HG02943 (cell line): ENCODE data around the gene TRIM37.
"Not testable (repeated sequence)": the region's sequence is repeated elsewhere in the genome, so short reads cannot be mapped to it uniquely, and the experiment has no call there.

Experiments used
- ATAC-seq: cut with Tn5 transposase; IDR thresholded peaks from one replicate; pipeline ENCODE4 v1.9.1; 2021; ENCODE audit warnings: mild to moderate bottlenecking, low read depth, moderate library complexity; ENCODE audit not compliant: unreplicated experiment

The TRIM37 gene

GRCh38 chr17:59106463-59107305, at the start of gene TRIM37:
TSS of gene TRIM37 (minus strand) at chr17:59106880. CDS start at chr17:59106461, 419 bp downstream.
- ATAC-seq, result peak; percentile 89

- peak; percentile 84 for ATAC-seq
Observed at GRCh38 chr17:59155439-59156177, 48.9 kb upstream of the TRIM37 start, which contains the start of gene PRR11. TSS of gene PRR11 (plus strand) at chr17:59155746. CDS start at chr17:59169753, 14,007 bp downstream.

GRCh38 chr17:59154721-59155438, 48.2 kb upstream of the TRIM37 start, which contains the start of gene SKA2:
TSS of gene SKA2 (minus strand) at chr17:59155186. CDS start at chr17:59155163, 23 bp downstream.
- peak; percentile 82 for ATAC-seq

- no peak for ATAC-seq
Observed at GRCh38 chr17:59154292-59154720, 47.6 kb upstream of the TRIM37 start.

GRCh38 chr17:59152925-59153324, 46.2 kb upstream of the TRIM37 start:
- no peak for ATAC-seq

GRCh38 chr17:59151591-59151990, 44.9 kb upstream of the TRIM37 start:
- ATAC-seq, result no peak

- no peak for ATAC-seq
Observed at GRCh38 chr17:59151006-59151405, 44.3 kb upstream of the TRIM37 start.

GRCh38 chr17:59149841-59150511, 43.3 kb upstream of the TRIM37 start:
- no peak for ATAC-seq

GRCh38 chr17:59149051-59149450, 42.4 kb upstream of the TRIM37 start:
- ATAC-seq, result no peak

GRCh38 chr17:59145571-59146096, 39.0 kb upstream of the TRIM37 start:
- ATAC-seq, result no peak

- no peak for ATAC-seq
Observed at GRCh38 chr17:59141860-59142259, 35.2 kb upstream of the TRIM37 start.

- no peak for ATAC-seq
Observed at GRCh38 chr17:59139939-59140338, 33.3 kb upstream of the TRIM37 start.

- not testable (repeated sequence) for ATAC-seq
Observed at GRCh38 chr17:59138339-59138738, 31.7 kb upstream of the TRIM37 start.

GRCh38 chr17:59131131-59131530, 24.5 kb upstream of the TRIM37 start:
- no peak for ATAC-seq

- ATAC-seq, result no peak
Observed at GRCh38 chr17:59129814-59130213, 23.1 kb upstream of the TRIM37 start.

GRCh38 chr17:59126809-59127417, 20.2 kb upstream of the TRIM37 start:
- no peak for ATAC-seq

GRCh38 chr17:59124665-59125064, 18.0 kb upstream of the TRIM37 start:
- no peak for ATAC-seq

GRCh38 chr17:59121901-59122480, 15.3 kb upstream of the TRIM37 start:
- no peak for ATAC-seq

GRCh38 chr17:59115474-59115873, 8.8 kb upstream of the TRIM37 start:
- ATAC-seq, result no peak
